Dedifferentiated amniotic fluid mesenchymal stem cell (primary cell): ENCODE data around the gene USP28.

Experiments
- DNase-seq: peaks from one replicate; pipeline ENCODE4 v3.0.0-alpha.2; 2016; ENCODE audit errors: extremely low spot score

Gene USP28

GRCh38 chr11:113877670-113878055 lies 2.3 kb upstream of the USP28 start:
- no peak for DNase-seq

- DNase-seq: no peak
Observed at GRCh38 chr11:113876798-113877669, 1.7 kb upstream of the USP28 start.

GRCh38 chr11:113876074-113876797 lies 864 bp upstream of the USP28 start:
- DNase-seq: no peak

- no peak for DNase-seq
Observed at GRCh38 chr11:113874581-113875233, 665 bp downstream of the USP28 start.

GRCh38 chr11:113874096-113874495 lies 1.3 kb downstream of the USP28 start:
- DNase-seq: no peak

GRCh38 chr11:113873236-113873626 lies 2.1 kb downstream of the USP28 start:
- DNase-seq: no peak

- no peak for DNase-seq
Observed at GRCh38 chr11:113871336-113871735, 4.0 kb downstream of the USP28 start.

- DNase-seq: no peak
Observed at GRCh38 chr11:113867843-113868503, 7.4 kb downstream of the USP28 start.

GRCh38 chr11:113865873-113866272 lies 9.5 kb downstream of the USP28 start:
- DNase-seq: no peak

GRCh38 chr11:113864410-113864809 lies 11.0 kb downstream of the USP28 start:
- DNase-seq: no peak

GRCh38 chr11:113862435-113862834 lies 12.9 kb downstream of the USP28 start:
- DNase-seq: no peak

- DNase-seq: no peak
Observed at GRCh38 chr11:113859665-113860064, 15.7 kb downstream of the USP28 start.

- no peak for DNase-seq
Observed at GRCh38 chr11:113856966-113857759, 18.2 kb downstream of the USP28 start.

GRCh38 chr11:113855803-113856202 lies 19.6 kb downstream of the USP28 start:
- no peak for DNase-seq

GRCh38 chr11:113850188-113850587 lies 25.2 kb downstream of the USP28 start:
- no peak for DNase-seq

- DNase-seq: no peak
Observed at GRCh38 chr11:113849713-113850112, 25.7 kb downstream of the USP28 start.

GRCh38 chr11:113847580-113847979 lies 27.8 kb downstream of the USP28 start:
- DNase-seq: no peak

- DNase-seq: no peak
Observed at GRCh38 chr11:113847111-113847510, 28.3 kb downstream of the USP28 start.

GRCh38 chr11:113841691-113842090 lies 33.7 kb downstream of the USP28 start:
- no peak for DNase-seq

GRCh38 chr11:113840932-113841664 lies 34.3 kb downstream of the USP28 start:
- no peak for DNase-seq

GRCh38 chr11:113839842-113840241 lies 35.5 kb downstream of the USP28 start:
- DNase-seq: no peak
